RWPE1 (cell line): ENCODE results near the gene STAM.

Experiments used
- CTCF ChIA-PET: fragments of 350-600 bp; sonication (Branson Sonifier 250); formaldehyde crosslinking; extraction: SDS; loops from one replicate; lab custom pipeline; 2021; lab: Yijun Ruan, JAX
- POLR2A ChIA-PET: fragments of 400-600 bp; formaldehyde crosslinking; extraction: SDS; loops from one replicate; lab custom pipeline; 2020; ENCODE audit warnings: antibody characterized with exemption; ENCODE audit not compliant: low non-redundant PET; lab: Yijun Ruan, JAX
- DNase-seq: peaks from one replicate; pipeline ENCODE4 v3.0.0; 2012; ENCODE audit warnings: low spot score
- H3K27ac ChIP-seq: fragments of 450-650 bp; 2 replicates; pipeline ENCODE4 v1.5.1; 2017
- CTCF ChIP-seq: fragments of 450-650 bp; conservative IDR thresholded peaks from 2 replicates; pipeline ENCODE4 v1.5.1; 2017; ENCODE audit warnings: low read depth, mild to moderate bottlenecking

Gene STAM

GRCh38 chr10:17650416-17650815 is 6.5 kb downstream of the STAM start:
- no peak overlapping the region for H3K27ac ChIP-seq
- TF ChIP-seq CTCF, result no peak
- ChIA-PET CTCF (interaction anchor here (0.6 kb wide), 1 partner anchor 421 kb away, joined by 4 read pairs; no protein-coding TSS in a partner anchor), POLR2A (no interaction called here)
- no peak for DNase-seq

GRCh38 chr10:17651896-17652295 is 7.9 kb downstream of the STAM start:
- no peak for TF ChIP-seq CTCF
- ChIA-PET CTCF (no interaction called here), POLR2A (no interaction called here)
- no peak overlapping the region for H3K27ac ChIP-seq
- no peak for DNase-seq

GRCh38 chr10:17652585-17652984 is 8.6 kb downstream of the STAM start:
- ChIA-PET CTCF (interaction anchor here (0.5 kb wide), 1 partner anchor 17 kb away, joined by 5 read pairs; no protein-coding TSS in a partner anchor), POLR2A (no interaction called here)
- DNase-seq, result no peak
- no peak overlapping the region for H3K27ac ChIP-seq
- no peak for TF ChIP-seq CTCF

- CTCF ChIA-PET, result no interaction called here
- no peak for DNase-seq
- H3K27ac ChIP-seq, result no peak overlapping the region
- no peak for TF ChIP-seq CTCF
- POLR2A ChIA-PET, result no interaction called here
Observed at GRCh38 chr10:17655009-17655408, 11.1 kb downstream of the STAM start.

GRCh38 chr10:17655567-17656146 is 11.7 kb downstream of the STAM start:
- CTCF ChIA-PET, result no interaction called here
- no peak for DNase-seq
- TF ChIP-seq CTCF, result no peak
- POLR2A ChIA-PET, result no interaction called here
- H3K27ac ChIP-seq, result no peak overlapping the region

- H3K27ac ChIP-seq, result 0 out of 2 replicates have a peak overlapping the region, but pooled peaks have one; percentile 32
- ChIA-PET CTCF (no interaction called here), POLR2A (no interaction called here)
- peak; percentile 29 for DNase-seq
- TF ChIP-seq CTCF, result no peak
Observed at GRCh38 chr10:17657103-17657500, 13.2 kb downstream of the STAM start.
